ENCODE results near the gene TBC1D9. TPM values are rescaled to one million over a fixed set of nuclear protein-coding genes. Genes with fewer than 3 reads are reported as not detected.

TBC1D9 gene
- total RNA-seq, 1 experiment from 2014 or later, result 0.70 TPM

DNA sequence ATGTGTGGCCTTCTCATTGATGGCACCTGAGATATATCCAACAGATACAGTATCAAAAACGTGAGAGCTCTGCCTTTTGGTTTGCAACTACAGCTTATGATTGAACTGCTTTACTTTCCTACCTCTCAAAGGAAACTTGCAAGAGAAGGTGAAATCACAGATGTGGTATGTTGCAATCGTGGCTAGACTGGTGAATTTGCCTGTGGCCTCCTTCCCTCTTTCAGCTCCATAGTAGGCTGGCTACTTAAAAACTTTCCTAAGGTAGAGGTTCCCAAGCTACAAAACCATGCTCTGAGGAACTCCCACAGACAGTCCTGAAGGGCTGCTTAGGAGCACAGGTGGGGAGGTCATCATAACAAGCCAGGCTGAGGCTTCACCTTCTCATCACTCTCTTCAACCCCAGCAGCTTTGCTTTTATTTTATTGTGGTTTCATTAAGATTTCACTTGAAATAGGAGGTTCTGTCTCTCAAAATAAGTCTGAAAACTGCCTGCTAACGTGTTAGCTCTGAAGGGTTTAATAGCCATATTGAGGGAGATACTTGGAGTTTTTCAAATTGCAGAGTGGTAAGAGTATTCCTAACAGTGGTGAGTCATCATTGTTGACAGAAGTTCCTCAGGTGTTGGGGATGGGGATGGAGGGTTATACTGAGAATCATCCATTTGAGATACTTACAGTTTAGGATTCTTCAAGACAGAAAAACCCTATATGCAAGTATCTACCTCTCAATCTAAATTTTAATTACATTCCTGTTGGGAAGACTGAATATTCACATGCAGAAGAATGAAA is 93.9 kb downstream of the TBC1D9 start:
- ATAC-seq, result no peak
- Mint-ChIP-seq H3K27ac (no peak overlapping the region), H3K4me3 (no peak overlapping the region), H3K4me1 (peaks cover 5% of the 10 kb centered on the region), H3K27me3 (ENCODE audit: low read depth) (no peaks in the 10 kb centered on the region; the same call in 1 of the 2 replicates), H3K9me3 (no peaks in the 10 kb centered on the region), H3K36me3 (no peaks in the 10 kb centered on the region)
- ChIA-PET POLR2A (no interaction called here), CTCF (interaction anchor here (0.6 kb wide), 1 partner anchor 136 kb away, joined by 4 read pairs; no protein-coding TSS in a partner anchor)
- TF ChIP-seq, protein P1, sequence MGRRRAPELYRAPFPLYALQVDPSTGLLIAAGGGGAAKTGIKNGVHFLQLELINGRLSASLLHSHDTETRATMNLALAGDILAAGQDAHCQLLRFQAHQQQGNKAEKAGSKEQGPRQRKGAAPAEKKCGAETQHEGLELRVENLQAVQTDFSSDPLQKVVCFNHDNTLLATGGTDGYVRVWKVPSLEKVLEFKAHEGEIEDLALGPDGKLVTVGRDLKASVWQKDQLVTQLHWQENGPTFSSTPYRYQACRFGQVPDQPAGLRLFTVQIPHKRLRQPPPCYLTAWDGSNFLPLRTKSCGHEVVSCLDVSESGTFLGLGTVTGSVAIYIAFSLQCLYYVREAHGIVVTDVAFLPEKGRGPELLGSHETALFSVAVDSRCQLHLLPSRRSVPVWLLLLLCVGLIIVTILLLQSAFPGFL (CRISPR knock-in tag; IDR thresholded peaks at IDR 0.05; ENCODE audit: borderline replicate concordance), result no peak
- TF ChIP-seq, protein P2, sequence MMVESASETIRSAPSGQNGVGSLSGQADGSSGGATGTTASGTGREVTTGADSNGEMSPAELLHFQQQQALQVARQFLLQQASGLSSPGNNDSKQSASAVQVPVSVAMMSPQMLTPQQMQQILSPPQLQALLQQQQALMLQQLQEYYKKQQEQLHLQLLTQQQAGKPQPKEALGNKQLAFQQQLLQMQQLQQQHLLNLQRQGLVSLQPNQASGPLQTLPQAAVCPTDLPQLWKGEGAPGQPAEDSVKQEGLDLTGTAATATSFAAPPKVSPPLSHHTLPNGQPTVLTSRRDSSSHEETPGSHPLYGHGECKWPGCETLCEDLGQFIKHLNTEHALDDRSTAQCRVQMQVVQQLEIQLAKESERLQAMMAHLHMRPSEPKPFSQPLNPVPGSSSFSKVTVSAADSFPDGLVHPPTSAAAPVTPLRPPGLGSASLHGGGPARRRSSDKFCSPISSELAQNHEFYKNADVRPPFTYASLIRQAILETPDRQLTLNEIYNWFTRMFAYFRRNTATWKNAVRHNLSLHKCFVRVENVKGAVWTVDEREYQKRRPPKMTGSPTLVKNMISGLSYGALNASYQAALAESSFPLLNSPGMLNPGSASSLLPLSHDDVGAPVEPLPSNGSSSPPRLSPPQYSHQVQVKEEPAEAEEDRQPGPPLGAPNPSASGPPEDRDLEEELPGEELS (CRISPR knock-in tag; IDR thresholded peaks at IDR 0.05), result no peak
- TF ChIP-seq, protein P3, sequence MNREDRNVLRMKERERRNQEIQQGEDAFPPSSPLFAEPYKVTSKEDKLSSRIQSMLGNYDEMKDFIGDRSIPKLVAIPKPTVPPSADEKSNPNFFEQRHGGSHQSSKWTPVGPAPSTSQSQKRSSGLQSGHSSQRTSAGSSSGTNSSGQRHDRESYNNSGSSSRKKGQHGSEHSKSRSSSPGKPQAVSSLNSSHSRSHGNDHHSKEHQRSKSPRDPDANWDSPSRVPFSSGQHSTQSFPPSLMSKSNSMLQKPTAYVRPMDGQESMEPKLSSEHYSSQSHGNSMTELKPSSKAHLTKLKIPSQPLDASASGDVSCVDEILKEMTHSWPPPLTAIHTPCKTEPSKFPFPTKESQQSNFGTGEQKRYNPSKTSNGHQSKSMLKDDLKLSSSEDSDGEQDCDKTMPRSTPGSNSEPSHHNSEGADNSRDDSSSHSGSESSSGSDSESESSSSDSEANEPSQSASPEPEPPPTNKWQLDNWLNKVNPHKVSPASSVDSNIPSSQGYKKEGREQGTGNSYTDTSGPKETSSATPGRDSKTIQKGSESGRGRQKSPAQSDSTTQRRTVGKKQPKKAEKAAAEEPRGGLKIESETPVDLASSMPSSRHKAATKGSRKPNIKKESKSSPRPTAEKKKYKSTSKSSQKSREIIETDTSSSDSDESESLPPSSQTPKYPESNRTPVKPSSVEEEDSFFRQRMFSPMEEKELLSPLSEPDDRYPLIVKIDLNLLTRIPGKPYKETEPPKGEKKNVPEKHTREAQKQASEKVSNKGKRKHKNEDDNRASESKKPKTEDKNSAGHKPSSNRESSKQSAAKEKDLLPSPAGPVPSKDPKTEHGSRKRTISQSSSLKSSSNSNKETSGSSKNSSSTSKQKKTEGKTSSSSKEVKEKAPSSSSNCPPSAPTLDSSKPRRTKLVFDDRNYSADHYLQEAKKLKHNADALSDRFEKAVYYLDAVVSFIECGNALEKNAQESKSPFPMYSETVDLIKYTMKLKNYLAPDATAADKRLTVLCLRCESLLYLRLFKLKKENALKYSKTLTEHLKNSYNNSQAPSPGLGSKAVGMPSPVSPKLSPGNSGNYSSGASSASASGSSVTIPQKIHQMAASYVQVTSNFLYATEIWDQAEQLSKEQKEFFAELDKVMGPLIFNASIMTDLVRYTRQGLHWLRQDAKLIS (CRISPR knock-in tag; IDR thresholded peaks at IDR 0.05; ENCODE audit: borderline replicate concordance), result no peak
- TF ChIP-seq FOXP1 (CRISPR knock-in tag; IDR thresholded peaks at IDR 0.05; ENCODE audit: borderline replicate concordance) (no peak), CBFB (CRISPR knock-in tag; IDR thresholded peaks at IDR 0.05; ENCODE audit: low read depth) (no peak), ZNF416 (CRISPR knock-in tag; IDR thresholded peaks at IDR 0.05) (no peak), ZBTB21 (CRISPR knock-in tag; IDR thresholded peaks at IDR 0.05; ENCODE audit: borderline replicate concordance) (no peak), EMX1 (CRISPR knock-in tag; IDR thresholded peaks at IDR 0.05) (no peak)
- TF ChIP-seq, protein P4, sequence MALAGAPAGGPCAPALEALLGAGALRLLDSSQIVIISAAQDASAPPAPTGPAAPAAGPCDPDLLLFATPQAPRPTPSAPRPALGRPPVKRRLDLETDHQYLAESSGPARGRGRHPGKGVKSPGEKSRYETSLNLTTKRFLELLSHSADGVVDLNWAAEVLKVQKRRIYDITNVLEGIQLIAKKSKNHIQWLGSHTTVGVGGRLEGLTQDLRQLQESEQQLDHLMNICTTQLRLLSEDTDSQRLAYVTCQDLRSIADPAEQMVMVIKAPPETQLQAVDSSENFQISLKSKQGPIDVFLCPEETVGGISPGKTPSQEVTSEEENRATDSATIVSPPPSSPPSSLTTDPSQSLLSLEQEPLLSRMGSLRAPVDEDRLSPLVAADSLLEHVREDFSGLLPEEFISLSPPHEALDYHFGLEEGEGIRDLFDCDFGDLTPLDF (CRISPR knock-in tag; IDR thresholded peaks at IDR 0.05), result no peak
- TF ChIP-seq, protein P5, sequence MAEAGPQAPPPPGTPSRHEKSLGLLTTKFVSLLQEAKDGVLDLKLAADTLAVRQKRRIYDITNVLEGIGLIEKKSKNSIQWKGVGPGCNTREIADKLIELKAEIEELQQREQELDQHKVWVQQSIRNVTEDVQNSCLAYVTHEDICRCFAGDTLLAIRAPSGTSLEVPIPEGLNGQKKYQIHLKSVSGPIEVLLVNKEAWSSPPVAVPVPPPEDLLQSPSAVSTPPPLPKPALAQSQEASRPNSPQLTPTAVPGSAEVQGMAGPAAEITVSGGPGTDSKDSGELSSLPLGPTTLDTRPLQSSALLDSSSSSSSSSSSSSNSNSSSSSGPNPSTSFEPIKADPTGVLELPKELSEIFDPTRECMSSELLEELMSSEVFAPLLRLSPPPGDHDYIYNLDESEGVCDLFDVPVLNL (CRISPR knock-in tag; IDR thresholded peaks at IDR 0.05; ENCODE audit: borderline replicate concordance, low read depth), result no peak
- TF ChIP-seq, protein P6, sequence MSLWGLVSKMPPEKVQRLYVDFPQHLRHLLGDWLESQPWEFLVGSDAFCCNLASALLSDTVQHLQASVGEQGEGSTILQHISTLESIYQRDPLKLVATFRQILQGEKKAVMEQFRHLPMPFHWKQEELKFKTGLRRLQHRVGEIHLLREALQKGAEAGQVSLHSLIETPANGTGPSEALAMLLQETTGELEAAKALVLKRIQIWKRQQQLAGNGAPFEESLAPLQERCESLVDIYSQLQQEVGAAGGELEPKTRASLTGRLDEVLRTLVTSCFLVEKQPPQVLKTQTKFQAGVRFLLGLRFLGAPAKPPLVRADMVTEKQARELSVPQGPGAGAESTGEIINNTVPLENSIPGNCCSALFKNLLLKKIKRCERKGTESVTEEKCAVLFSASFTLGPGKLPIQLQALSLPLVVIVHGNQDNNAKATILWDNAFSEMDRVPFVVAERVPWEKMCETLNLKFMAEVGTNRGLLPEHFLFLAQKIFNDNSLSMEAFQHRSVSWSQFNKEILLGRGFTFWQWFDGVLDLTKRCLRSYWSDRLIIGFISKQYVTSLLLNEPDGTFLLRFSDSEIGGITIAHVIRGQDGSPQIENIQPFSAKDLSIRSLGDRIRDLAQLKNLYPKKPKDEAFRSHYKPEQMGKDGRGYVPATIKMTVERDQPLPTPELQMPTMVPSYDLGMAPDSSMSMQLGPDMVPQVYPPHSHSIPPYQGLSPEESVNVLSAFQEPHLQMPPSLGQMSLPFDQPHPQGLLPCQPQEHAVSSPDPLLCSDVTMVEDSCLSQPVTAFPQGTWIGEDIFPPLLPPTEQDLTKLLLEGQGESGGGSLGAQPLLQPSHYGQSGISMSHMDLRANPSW (CRISPR knock-in tag; conservative IDR thresholded peaks at IDR 0.05; ENCODE audit: low read depth), result no peak
- TF ChIP-seq, protein P7, sequence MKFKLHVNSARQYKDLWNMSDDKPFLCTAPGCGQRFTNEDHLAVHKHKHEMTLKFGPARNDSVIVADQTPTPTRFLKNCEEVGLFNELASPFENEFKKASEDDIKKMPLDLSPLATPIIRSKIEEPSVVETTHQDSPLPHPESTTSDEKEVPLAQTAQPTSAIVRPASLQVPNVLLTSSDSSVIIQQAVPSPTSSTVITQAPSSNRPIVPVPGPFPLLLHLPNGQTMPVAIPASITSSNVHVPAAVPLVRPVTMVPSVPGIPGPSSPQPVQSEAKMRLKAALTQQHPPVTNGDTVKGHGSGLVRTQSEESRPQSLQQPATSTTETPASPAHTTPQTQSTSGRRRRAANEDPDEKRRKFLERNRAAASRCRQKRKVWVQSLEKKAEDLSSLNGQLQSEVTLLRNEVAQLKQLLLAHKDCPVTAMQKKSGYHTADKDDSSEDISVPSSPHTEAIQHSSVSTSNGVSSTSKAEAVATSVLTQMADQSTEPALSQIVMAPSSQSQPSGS (CRISPR knock-in tag; IDR thresholded peaks at IDR 0.05; ENCODE audit: borderline replicate concordance, low read depth), result no peak
- TF ChIP-seq, protein P8, sequence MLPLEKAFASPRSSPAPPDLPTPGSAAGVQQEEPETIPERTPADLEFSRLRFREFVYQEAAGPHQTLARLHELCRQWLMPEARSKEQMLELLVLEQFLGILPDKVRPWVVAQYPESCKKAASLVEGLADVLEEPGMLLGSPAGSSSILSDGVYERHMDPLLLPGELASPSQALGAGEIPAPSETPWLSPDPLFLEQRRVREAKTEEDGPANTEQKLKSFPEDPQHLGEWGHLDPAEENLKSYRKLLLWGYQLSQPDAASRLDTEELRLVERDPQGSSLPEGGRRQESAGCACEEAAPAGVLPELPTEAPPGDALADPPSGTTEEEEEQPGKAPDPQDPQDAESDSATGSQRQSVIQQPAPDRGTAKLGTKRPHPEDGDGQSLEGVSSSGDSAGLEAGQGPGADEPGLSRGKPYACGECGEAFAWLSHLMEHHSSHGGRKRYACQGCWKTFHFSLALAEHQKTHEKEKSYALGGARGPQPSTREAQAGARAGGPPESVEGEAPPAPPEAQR (CRISPR knock-in tag; IDR thresholded peaks at IDR 0.05), result no peak
- TF ChIP-seq, protein P9, sequence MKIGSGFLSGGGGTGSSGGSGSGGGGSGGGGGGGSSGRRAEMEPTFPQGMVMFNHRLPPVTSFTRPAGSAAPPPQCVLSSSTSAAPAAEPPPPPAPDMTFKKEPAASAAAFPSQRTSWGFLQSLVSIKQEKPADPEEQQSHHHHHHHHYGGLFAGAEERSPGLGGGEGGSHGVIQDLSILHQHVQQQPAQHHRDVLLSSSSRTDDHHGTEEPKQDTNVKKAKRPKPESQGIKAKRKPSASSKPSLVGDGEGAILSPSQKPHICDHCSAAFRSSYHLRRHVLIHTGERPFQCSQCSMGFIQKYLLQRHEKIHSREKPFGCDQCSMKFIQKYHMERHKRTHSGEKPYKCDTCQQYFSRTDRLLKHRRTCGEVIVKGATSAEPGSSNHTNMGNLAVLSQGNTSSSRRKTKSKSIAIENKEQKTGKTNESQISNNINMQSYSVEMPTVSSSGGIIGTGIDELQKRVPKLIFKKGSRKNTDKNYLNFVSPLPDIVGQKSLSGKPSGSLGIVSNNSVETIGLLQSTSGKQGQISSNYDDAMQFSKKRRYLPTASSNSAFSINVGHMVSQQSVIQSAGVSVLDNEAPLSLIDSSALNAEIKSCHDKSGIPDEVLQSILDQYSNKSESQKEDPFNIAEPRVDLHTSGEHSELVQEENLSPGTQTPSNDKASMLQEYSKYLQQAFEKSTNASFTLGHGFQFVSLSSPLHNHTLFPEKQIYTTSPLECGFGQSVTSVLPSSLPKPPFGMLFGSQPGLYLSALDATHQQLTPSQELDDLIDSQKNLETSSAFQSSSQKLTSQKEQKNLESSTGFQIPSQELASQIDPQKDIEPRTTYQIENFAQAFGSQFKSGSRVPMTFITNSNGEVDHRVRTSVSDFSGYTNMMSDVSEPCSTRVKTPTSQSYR (CRISPR knock-in tag; IDR thresholded peaks at IDR 0.05), result no peak
- TF ChIP-seq, protein P10, sequence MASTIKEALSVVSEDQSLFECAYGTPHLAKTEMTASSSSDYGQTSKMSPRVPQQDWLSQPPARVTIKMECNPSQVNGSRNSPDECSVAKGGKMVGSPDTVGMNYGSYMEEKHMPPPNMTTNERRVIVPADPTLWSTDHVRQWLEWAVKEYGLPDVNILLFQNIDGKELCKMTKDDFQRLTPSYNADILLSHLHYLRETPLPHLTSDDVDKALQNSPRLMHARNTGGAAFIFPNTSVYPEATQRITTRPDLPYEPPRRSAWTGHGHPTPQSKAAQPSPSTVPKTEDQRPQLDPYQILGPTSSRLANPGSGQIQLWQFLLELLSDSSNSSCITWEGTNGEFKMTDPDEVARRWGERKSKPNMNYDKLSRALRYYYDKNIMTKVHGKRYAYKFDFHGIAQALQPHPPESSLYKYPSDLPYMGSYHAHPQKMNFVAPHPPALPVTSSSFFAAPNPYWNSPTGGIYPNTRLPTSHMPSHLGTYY (CRISPR knock-in tag; IDR thresholded peaks at IDR 0.05), result no peak
- DNase-seq (ENCODE audit: low spot score), result no peak

Data from WTC11 (cell line).